Cerebellar nuclear complex (tissue), 1 donor: ENCODE measurements around the gene PKDREJ.

Source experiments
- DNase-seq, 2 experiments: peaks; one replicate each; lab custom pipeline; 2025; lab: John Stamatoyannopoulos, UW

PKDREJ gene

DNA sequence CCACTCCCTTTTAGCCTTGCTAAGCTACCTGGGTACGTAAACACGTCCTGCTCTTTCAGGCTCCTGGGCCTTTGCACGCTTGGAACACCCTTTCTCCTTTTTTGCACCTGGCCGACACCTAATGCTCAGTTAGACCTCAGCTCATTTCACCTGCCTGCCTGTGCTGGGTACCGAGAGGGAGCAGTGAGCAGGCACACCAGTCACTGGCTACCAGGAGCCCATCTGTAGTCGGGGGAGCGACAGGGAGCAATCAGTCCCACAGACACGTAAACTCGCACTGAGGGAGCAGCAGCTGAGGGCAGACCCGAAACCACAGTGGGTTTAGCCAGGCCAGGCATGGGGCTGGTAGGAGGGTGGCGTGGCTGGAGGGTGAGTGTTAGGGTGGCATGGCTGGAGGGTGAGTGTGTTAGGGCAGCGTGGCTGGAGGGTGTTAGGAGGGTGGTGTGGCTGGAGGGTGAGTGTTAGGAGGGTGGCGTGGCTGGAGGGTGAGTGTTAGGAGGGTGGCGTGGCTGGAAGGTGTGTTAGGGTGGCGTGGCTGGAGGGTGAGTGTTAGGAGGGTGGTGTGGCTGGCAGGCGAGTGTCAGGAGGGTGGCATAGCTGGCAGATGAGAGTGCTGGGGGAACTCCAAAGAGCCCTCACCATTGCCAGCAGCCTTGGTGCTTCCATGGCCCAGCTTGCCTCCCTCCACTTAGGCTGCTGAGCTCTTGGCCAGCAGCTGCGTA lies 27.1 kb upstream of the PKDREJ start:
- no peak for DNase-seq

DNA sequence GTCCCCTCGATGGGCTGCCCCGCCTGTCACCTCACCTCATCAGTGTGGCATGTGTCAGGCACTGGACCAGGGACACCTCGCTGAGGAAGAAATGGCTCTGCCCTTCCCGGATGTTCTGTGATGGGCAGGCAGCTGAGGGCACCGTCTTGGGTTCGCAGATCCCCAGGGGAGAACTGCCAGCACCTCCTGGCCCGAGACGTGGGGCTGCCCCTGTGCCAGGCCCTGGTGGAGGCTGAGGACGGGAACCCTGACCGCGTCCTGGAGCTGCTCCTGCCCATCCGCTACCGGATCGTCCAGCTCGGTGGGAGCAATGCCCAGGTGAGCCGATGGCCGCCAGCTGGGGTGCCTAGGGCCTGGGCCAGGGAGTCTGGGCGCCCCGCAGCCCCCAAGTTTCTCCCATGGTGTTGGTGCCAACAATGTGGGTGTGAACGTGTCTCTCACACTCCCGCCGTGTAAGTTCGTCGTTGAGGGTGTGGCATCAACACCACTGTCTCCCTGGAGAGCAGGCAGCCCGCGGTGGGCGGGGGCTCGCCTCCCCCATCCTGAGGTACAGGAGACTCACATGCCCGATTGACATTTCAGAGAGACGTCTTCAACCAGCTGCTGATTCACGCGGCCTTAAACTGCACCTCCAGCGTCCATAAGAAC lies 26.2 kb upstream of the PKDREJ start:
- no peak for DNase-seq

DNA sequence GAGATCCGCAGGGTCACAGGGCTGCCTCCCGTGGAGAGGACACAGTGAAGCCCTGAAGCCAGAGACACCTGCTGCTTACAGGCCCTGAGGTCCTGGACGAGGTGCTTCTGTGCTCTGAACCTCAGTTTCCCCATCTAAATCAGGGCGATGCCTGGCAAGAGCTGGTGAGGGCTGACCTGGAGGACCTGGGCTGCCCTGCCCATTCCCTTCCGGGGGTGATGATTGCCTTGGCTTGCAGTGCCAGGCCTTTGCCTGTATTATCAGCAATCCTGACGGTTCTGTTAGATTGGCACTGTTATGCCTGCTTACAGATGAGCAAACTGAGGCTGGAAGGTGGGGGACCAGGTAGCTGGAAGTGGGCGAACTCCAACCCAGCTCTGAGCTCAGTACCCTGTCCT lies 25.7 kb upstream of the PKDREJ start:
- DNase-seq: no peak

DNA sequence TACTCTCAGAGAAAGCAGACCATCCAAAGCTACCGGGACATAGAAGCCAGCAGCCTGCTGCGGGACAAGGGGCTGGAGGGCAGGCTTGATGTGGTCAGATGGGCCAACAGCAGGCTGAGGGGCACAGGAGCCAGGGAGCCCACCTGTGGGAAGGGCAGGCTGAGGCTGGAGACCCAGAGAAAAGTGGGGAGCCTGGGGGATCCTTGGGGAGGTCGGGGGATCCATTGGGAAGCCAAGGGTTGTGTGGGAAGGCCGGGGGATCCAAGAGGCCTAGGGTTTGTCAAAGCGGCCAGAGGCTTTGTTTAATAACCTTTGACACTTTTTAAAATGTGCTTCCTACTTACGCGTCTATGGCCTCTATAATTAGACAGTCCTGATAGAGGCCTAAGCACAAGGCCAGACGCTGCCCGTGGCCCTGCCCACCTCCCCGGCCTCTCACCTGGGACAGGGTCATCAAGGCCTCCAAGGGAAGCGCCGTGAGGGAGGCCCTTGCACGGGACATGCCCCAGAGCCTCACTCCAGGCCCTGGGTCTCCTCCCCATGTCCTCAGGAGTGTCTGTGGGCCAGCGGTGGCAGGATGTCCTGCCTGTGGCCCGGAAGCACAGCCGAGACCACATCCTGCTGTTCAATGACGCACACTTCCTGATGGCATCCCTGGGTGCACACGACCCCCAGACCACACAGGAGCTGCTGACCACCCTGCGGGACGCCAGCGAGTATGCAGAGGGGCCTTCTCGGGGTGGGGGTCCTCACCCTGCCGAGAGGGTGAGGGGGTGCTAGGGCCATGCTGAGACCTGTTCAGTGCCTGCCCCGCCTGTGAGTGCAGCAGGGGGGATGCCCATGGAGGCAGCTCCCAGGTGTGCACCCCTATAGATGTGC lies 25.0 kb upstream of the PKDREJ start:
- no peak for DNase-seq

DNA sequence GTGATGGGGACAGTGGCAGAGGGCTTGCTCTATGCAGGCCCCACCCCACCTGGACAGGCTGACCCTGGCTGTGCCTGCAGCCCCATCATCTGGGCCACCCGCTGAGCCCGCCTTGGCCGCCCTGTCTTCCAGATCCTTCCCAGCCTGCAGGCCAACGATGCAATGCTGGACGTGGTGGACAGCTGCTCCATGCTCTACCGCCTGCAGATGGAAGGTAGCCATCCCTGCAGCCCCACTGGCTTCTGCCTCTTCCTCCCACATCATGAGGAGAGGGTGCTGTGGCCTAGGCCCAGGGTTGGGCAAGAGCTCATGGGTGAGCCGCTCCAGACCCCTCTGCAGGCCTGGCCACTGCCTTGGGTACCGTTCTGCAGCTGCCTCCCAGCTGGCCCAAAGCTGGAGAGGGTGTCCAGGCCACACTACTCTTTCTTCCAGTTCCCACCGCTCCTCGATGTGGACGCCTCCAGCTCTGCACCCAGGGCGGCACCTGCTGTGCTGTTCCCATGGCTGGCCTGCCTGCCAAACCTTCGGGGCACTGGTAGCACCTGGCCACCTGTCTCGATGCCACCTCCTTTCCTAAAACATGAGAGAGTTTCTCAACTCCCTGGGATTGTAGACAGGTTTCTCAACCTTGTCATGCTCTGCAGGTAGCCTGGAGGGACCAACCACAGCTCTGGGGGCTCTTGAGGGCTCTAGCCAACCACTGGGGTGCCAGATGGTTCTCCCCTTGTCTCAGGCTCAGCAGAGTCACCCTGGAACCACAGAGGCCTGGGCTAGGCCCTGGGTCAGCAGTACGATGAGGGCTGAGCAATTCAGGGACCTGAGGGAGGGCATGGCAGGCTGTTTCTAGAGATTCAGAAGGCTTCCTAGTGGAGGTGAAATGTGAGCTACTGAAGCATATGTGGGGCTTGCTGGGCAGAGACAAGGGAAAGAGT lies 24.1 kb upstream of the PKDREJ start:
- no peak for DNase-seq

DNA sequence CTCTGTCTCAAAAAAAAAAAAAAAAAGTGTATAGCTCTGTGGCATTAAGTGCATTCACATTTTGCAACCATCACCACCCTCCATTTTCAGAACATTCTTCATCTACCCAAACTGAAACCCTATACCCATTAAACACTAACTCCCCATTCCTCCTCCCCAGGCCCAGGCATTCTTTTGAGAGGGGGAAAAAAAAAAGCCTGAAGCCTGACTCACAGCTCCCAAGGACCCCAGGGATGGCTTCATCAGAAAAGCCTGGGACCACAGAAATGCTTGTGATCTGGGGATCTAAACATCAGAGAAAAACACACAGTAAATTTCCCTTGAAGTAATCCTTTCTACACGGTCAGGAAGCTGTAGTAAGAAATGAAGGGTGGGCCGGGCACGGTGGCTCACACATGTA lies 22.9 kb upstream of the PKDREJ start:
- DNase-seq: no peak

DNA sequence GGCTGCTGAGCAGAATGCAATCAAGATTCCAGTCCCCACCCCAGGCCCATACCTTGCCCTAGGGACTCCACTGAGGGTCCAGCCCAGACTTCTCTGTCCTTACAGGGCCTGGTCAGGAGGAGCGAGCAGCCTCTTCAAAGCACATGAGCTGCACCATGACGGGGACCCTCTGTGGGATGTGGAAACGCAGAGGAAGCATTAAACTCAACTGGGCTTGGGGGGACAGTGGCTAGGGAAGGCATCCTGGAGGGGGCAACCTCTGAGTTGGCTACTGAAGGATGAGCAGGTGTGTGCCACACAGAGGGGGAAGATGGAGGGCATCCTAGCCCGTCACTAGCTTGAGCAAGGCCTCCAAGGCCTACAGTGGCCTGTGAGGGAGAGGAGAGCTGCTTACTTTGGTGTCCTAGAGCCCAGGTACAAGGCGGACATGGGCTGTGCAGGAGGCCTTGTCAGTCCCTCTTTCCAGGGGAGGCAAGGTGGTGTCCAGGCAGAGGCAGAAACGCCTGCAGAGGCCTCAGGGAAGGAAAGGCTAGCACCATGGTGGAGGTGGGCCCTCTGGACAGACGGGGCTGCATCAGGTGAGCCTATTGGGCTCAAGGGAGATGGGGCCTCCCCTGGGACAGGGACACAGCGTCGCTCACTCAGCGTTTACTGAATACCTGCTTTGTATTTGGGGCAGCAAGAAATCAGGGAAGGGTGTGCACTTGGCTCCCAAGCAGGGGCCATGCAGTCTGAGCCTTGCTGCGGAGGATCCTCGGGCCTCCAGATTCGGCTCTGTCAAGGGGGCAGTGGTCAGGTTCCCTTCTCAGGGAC lies 18.9 kb upstream of the PKDREJ start:
- DNase-seq: no peak

DNA sequence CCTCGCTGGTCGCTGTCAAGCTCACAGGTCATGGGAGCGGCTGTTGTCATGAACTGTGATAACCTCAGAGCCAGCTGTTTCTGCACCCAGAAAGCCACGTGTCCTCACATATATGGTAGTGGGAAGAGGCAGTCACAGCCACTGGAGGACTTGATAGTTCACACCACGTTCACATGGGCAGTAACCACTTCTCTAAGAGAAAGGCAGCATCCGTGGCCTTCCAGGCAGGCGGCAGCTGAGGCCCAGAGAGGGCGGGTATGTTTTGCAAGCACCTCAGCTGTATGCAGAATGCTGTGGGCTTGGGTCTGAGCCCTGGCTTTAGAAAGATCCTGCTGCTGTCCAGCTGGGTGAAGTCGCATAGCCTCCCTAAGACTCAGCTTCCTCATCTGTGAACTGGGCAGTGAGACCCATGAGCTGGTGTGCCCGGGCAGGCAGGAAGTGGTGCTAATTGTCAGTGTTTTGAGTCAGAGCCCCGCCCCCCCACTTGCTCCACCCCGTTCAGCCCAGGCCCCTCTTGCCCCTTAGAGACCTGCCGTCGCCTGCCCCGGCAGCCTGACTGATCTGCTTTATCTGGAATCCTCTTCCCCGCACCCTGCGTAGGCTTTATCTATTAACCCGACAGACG lies 18.0 kb upstream of the PKDREJ start:
- DNase-seq: no peak

DNA sequence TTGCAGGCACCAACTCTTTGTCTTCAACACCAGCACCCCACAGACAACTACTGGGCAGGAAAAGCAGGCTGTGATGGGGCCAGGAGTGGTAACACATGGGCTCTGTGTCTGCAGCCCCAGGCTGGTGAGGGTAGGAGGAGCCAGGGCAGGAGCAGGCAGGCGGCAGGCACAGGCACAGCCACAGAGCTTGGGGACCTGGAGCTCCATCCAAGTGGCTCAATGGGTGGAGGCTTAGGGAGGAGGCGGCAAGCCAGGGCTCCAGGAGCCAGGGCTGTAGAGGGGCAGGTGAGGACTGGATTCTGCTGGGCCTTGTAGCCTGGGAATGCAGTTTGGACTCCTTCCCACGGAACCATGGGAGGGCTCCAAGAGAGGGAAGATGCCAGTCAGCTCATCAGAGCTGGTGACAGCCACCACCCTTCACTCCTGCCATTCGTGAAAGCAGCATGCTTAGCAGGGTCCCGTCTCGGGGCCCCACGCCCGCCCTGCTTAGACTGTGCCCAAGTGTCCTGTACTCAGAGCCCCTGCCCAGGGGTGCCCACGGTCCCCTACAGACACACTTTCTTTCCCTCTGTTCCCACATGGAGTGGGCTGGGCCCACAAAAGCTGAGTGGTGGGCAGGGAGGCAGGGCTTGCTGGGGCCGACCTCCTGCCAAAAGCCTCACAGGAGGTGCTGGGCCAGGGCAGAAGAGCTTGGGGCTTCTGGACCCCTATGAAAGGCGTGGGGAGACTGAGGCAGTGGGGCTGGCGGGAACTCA lies 17.1 kb upstream of the PKDREJ start:
- DNase-seq: no peak

DNA sequence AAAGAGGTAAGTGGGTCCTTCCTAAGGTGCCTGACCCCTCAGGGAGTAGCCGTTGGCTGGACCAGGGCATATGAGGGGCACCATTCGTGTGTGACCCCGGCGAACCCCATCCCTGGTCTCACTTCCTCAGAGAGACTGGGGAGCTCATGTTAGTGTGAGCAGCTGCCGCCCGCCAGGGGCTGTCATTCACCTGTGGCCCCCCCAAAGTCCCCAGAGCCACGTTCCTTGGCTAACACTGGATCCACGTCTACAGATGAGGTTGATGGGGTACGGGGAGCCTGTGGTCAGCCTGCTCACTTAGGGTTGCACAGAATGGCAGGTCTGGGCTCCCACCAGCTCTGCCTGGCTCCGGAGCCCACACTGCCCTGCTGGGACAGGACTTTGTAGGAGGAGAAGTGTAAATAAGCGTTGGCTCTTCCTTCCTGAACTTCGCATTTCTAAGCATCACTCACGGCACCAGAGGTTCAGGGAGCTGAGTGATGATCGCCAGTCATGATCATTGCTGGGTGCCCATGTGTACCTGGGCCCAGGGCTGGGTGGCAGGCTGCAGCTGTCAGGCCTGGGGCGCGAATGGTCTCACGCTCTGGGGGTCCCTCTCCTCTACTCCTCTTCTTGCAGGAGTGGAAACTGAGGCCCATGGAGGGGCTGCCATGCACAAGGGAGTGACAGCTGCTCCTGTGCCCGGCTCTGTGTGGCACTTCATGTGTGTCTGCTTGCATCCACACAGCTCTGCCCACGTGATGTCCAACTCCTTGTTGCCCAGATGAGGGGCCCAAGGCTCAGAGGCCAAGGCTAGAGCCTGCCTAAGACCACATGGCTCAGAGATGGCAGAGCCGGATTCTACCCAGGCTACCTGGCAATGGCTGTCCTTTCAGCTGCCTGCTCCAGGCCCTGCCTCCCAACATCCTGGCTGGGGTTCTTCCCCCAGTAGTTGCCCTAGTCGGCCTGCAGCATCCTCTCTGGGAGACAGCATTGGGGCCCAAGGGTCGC lies 15.8 kb upstream of the PKDREJ start:
- no peak for DNase-seq

DNA sequence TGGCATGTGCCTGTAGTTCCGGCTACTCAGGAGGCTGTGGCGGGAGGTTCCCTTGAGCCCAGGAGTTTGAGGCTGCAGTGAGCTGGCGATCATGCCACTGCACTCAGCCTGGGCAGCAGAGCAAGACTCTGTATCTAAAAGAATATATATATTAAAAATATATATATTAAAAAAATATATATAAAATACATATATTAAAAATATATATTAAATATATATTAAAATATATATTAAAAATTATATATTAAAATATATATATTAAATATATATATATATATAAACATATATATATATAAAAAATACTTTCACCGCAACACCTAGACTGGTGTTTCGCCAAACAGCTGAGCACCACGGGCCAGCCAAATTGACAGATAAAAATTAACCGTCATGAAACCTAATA lies 13.4 kb upstream of the PKDREJ start:
- no peak for DNase-seq

DNA sequence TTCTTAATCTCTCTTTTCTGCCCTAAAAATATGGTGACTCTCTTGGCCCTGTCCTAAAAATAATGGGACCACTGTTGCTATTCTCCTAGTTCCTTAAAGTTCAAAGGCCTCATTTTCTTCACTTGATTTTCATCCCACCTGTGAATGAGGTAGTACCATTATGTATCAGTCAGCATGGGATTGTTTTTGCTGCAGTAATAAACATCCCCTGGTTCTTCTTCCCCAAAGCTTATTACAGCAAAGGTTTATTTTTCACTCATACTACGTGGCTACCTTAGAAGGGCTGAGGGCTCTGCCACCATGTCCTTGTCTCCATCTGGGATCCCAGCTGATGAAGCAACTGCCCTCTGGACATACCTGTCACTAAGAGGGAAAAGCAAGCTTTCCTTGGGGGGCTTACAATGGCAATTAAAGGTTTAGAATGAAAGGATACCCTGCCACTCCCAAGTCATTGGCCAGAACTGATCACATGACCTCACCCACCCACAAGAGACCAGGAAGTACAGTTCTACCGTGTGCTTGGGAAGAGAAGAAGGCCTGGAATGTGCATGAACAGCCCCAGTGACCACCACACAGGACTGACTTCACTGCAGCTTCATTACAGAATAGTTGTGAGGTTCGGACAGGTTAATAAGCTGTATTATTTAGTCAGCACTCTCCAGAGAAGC lies 12.4 kb upstream of the PKDREJ start:
- DNase-seq: no peak

DNA sequence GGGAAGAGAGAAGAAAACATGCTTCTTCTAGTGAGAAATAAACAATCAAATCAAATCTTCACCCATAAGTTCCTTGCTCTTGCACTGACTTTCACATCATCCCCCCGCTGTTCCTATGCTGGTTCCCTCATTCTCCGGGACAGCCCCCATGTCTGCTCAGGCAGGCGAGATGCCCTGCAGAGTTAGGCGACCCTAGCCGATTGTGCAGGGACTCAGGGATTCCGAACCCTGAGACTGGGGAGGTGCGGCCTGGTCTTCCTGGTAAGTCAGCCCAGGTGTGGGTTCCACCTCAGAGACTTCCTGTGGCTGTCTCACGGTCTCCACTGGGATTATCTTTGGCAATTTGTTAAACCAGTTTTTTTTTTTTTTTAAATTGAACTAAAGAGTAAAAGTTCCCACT lies 11.2 kb upstream of the PKDREJ start:
- no peak for DNase-seq

DNA sequence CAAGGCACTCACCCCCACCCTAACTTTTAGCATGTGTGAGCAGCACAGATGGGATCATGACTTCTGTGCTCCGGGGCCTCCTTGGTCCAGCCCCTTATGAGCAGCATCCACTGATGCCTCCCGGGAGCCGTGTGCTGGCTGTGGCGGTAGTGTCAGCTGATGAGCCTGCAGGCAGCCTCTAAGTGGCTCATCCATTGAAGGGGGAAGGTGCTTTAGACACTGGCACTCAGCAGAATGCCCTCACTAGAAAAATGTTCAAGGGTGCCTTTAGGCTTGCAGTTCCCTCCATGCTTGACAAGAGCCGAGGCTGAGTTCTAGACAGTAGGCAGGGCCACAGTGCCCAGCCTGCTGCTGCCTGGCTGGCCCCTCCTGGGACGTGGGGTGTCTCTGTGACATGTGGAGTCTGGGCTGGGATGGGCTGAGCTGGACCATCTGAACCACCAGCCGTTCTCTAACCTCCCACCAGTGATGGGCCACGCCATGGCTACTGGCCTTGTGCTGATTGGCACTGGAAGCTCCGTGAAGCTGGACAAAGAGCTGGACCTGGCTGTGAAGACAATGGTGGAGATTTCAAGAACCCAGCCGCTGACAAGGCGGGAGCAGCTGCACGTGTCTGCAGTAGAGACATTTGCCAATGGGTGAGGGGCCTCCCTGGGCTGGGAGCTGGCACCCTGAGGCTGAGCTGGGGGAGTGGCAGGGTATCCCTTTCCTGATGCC lies 10.4 kb upstream of the PKDREJ start:
- DNase-seq: no peak

DNA sequence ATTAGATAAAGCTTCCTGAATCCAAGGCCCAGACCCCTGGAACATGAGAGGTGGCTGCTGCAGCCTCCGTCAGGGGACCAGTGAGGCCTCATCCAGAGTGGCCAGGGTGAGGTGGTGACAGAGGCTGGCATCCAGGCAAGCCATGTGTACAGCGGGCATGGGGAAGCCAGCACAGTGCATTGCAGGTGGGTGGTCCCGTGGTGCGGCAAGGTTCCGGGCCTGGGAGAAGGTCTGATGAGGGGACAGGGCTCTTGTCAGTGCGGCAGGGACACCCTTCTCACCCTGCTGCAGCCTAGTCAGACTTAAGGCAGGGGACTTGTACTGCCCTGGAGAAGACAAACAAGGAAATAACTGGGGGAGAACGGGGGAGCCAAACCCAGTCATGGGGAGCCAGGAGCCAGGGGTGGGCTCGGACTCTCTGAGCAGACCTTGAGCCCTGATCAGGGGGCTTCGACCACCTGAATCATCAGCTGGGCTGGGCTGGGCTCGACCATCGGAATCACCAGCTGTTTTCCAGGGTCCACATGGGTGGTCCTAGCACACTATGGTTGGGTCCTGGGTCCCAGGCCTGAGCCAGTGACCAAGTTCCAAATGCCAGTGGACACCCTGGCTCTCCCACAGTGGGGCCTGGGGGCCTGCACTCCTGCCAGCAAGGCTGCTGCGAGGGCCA lies 9.8 kb upstream of the PKDREJ start:
- no peak for DNase-seq

DNA sequence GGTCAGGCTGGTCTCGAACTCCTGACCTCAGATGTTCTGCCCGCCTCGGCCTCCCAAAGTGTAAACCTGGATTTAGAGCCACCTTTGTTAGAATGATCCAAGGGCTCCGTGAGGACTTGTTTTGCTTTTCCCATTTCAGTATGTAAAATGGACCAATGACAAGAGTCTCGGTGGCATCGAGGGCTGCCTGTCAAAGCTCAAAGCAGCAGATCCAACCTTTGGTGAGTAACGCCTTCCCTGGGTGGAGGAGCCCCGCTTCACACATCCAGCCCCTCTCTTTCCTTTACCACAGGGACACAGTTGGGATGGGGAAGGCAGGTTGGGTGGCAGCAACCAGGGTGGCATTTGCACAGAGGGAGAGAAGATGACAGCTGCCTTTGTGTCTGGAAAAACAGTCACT lies 9.1 kb upstream of the PKDREJ start:
- no peak for DNase-seq

DNA sequence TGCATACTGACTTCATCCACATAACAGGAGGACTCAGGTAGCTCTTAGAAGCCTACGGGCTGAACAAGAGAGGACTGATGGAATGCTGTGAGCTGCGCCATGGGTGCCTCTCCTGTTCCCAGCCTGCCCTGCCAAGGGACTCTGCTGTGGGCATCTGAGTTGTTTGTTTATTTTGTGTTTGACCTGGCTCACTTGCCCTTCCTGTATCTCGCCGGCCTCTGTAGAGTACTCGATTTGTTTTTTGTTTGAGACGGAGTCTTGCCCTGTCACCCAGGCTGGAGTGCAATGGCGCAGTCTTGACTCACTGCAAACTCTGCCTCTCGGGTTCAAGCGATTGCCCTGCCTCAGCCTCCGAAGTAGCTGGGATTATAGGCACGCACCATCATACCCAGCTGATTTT lies 6.4 kb upstream of the PKDREJ start:
- DNase-seq: no peak
